ENCODE measurements around the gene NOTCH2.

Gene NOTCH2

GRCh38 chr1:119865627-119866026, 203.8 kb downstream of the NOTCH2 start:
- Histone ChIP-seq H3K36me3 (ENCODE audit: control insufficient read depth in 2 of 2, insufficient read depth in 1 of 2, low read length in 2 of 2) (no peaks in the 10 kb centered on the region), H3K4me3 (ENCODE audit: low read depth, low read length) (no peak overlapping the region), H3K4me1 (ENCODE audit: control insufficient read depth, insufficient read depth, low read length) (no peaks in the 10 kb centered on the region), H3K9me3 (ENCODE audit: control insufficient read depth, insufficient read depth, low read depth, low read length) (no peaks in the 10 kb centered on the region), H3K27ac (ENCODE audit: extremely low read depth, low read depth, low read length) (no peak overlapping the region)
- POLR2A ChIA-PET = no interaction called here
- CTCF ChIA-PET = interaction anchor here (0.6 to 1.8 kb wide), 2 partner anchors 20 to 399 kb away, joined by 3 to 6 read pairs; no protein-coding TSS in a partner anchor
- TF ChIP-seq ZNF768 (tag by site-specific recombination; IDR thresholded peaks at IDR 0.05) (no peak), ZBTB20 (tag by site-specific recombination; IDR thresholded peaks at IDR 0.05) (no peak), PRDM6 (tag by site-specific recombination; IDR thresholded peaks at IDR 0.05) (no peak)

- no peaks in the 10 kb centered on the region for H3K4me1 ChIP-seq (ENCODE audit: control insufficient read depth, insufficient read depth, low read length)
- CTCF ChIA-PET = interaction anchor here (1.0 kb wide), 2 partner anchors 8 to 17 kb away, joined by 3 read pairs; no protein-coding TSS in a partner anchor
- H3K9me3 ChIP-seq (ENCODE audit: control insufficient read depth, insufficient read depth, low read depth, low read length) = no peaks in the 10 kb centered on the region
- no peak overlapping the region for H3K4me3 ChIP-seq (ENCODE audit: low read depth, low read length)
- TF ChIP-seq ZNF76 (tag by site-specific recombination; IDR thresholded peaks at IDR 0.05; ENCODE audit: borderline replicate concordance, low read depth) (no peak), ZFP37 (tag by site-specific recombination; IDR thresholded peaks at IDR 0.05) (no peak), ZNF776 (tag by site-specific recombination; IDR thresholded peaks at IDR 0.05; ENCODE audit: borderline replicate concordance) (no peak), ZBTB48 (tag by site-specific recombination; IDR thresholded peaks at IDR 0.05) (no peak), ATF2 (tag by site-specific recombination; IDR thresholded peaks at IDR 0.05; ENCODE audit: low read depth) (no peak), ZNF280C (tag by site-specific recombination; IDR thresholded peaks at IDR 0.05) (no peak), WT1 (tag by site-specific recombination; IDR thresholded peaks at IDR 0.05) (no peak), ZNF202 (tag by site-specific recombination; IDR thresholded peaks at IDR 0.05; ENCODE audit: borderline replicate concordance) (no peak), SETDB1 (IDR thresholded peaks at IDR 0.05; ENCODE audit: insufficient read length, low read length) (no peak), ZNF610 (tag by site-specific recombination; IDR thresholded peaks at IDR 0.05; ENCODE audit: borderline replicate concordance) (no peak), ZSCAN18 (tag by site-specific recombination; IDR thresholded peaks at IDR 0.05) (no peak), ZNF48 (tag by site-specific recombination; IDR thresholded peaks at IDR 0.05) (no peak)
- POLR2A ChIA-PET = no interaction called here
- H3K27ac ChIP-seq (ENCODE audit: extremely low read depth, low read depth, low read length) = no peak overlapping the region
- no peaks in the 10 kb centered on the region for H3K36me3 ChIP-seq (ENCODE audit: control insufficient read depth in 2 of 2, insufficient read depth in 1 of 2, low read length in 2 of 2)
These were observed 207.2 kb downstream of the NOTCH2 start for GRCh38 chr1:119862276-119862675.
